Urothelium cell line (cell line): ENCODE results near the gene MEA1.
A peak's percentile ranks its signal among the peaks of the same experiment; 100 is the strongest.

Experiments used
- DNase-seq: peaks from one replicate; pipeline ENCODE4 v3.0.0; 2011; ENCODE audit warnings: low spot score, mixed read lengths
- FAIRE-seq: peaks from 2 replicates; lab custom pipeline; 2011; peaks lifted over from hg19 to GRCh38; lab: Jason Lieb, UNC

MEA1 gene

DNA sequence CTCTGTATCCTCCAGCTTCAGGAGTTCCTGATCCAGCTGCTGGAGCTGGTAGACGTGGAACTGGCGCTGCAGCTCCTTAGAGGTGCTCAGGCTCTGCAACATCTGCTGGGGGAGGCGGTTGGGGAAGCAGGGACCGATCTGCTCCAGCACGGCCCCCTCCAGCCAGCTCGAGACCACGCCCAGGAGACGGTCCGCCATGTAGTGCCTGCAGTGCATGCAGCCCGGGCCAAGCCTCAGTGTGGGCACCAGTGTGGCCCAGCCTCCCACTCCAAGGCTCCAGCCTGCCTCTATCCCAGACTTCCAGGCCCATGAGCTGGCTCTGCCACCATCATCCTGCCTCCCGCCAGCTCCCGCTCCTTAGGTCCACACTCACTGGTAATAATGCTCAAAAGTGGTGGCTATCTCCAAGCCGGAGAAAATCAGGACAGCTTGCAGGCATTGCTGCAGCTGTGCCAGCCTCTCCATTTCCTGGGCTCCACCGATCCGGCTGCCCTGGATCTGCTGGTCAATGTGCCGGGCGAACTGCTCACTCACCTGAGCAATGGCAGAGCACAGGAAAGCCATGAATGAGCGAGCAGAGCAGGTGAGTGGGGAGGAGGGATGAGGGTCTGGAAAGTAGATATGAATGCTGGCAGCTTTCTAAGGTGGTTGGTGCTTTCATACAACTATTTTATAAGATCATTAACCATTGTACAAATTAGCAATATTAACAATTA is 27.0 kb upstream of the MEA1 start:
- DNase-seq (no peak), FAIRE-seq (no peak)

DNA sequence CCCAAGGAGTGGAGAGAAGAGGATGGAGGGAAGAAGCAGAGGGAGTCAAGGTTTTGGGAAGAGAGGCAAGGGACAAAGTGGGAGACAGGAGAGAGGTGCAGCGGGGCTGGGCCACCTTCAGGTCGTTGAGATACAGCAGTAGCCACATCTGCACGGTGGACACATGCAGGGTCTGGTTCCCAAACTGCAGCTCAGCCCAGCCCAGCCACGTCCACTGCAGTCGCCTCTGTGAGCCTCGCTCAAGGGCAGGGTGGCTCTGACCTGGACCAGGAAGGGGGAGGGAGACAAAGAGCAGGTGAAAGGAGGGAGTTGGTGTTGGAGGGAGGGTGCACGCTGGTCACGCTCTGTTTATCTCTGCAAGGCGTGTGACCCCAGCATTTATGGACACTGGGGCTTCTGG is 25.0 kb upstream of the MEA1 start:
- FAIRE-seq, result no peak
- DNase-seq, result no peak

DNA sequence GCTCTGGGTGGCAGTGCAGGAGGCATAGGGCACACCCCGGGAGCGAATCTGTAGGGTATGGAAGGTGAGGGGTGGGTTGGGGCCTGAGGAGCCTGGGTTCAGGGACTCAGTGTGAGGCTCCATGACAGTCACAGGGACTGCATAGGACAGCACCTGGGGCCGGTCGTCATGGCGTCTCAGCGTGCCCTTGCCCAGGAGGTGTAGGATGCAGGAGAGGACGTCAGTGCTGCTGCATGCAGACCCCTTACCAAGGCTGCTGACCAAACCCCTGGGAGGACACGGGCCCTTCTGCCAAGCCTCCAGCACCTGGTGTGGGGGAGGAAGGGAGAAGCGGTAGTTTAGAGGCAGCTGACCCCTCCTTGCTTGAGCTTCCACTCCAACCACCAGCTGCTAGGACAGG is 24.0 kb upstream of the MEA1 start:
- no peak for DNase-seq
- no peak for FAIRE-seq

DNA sequence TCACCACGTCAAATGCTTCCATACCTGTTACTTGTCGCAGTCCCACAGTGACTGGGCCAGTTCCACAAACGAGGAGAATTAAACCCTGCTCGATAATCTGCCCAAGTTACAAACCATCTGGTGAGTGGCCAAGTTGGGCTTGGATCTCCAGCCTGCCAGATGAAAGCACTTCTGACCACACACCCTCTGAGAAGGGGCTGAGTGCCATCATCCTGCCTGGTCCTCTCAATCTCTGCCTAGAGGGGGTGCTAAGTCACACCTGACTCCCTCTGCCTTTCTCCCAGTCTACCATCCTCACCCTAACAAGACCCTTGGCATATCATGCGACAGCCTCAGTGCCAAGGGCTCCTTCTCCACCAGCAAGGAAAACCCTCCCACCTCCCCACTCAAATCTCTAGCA is 23.5 kb upstream of the MEA1 start:
- DNase-seq (no peak), FAIRE-seq (no peak)

DNA sequence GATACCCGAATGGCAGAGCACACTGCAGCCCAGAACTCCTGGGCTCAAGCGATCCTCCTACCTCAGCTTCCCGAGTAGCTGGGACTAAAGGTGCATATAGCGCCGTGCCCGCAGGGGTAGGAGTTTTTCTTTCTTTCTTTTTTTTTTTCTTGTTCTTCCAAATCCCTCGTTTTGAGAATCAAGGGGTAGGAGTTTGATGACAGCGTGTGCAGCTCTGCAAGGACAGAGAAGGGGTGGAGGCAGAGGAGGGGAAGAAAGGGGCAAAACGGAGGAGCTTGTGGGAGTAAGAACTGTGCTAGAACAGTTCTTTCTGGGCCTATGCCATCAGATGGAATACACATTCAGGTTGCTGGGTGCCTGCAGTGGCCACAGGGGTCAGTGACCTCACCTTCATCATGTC is 23.0 kb upstream of the MEA1 start:
- DNase-seq (no peak), FAIRE-seq (no peak)

DNA sequence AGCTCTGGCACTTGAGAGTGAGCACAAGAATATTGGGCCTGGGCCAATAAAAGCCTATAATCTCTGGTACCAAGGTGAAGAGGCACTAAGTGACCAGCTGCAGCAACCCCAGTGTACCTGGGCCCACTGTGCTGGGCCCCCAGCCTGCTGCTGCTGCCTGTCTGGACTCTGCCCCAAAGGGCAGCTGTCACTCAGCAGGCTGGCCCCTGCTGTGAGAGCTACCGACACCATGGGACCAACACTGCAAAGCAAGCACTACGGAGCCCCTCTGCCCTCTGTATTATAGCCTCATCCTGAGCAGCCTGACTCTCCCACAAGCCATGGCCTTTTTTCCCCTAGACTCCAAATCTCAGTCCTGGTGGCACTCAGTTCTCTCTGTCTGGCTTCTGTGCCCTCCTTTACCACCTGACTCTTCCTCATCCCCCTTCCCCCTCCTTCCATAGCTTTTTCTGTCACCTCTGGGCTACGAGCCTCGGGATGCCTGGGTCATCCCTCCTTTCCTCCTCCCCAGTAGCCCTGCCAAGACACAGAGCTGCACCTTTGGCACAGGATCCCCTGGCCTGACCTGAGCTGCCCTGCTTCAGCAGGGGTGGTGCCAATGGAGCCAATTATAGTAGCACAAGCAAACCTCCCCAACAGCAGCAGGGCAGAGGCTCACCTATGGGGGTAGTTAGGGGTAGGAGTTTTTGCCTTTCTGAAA is 21.9 kb upstream of the MEA1 start:
- FAIRE-seq, result no peak
- no peak for DNase-seq

DNA sequence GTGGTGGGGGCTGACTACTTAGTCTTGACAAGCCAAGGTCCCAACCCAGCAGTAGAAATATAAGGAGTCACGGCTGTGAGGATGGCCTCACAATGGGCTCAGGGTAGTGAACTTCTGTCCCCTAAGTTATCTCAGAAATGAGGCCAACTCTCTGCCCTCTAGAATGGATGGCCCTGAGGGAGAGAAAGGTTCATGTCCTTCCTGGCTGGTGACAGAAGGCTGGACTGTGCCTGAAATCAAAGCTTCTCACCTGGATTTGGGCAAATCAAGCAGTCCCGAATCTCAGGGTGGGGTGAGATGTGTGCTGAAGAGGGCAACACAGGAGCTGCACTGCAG is 20.4 kb upstream of the MEA1 start:
- DNase-seq (no peak), FAIRE-seq (no peak)

DNA sequence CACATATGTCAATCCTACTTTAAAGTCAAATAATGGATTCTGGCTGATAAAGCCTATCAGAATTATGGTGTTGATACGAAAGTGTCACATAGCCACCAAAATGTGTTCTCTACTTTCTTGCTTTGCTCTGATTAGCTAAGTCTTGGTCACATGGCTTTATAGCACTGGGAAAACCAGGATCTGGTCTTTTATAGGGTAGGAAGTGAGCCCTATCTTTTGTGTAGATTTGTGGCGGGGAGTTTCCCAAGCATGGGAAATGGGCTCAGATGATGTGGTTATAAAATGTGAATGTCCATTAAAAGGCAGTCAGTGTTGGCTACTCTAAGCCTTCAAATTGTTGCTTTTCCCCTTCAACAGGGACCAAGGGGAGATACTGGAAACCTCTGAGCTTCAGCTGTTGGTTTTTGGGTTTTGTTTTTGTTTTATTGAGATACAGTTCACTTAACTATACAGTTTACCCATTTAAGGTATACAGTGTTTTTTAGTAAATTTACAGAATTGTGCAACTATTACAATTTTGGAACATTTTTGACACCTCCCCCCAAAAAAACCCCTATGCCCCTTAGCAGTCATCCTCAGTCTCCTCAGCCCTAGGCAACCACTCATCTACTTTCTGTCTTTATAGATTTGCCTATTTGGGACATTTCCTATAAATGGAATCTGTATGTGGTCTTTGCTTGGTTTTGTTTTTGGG is 19.9 kb upstream of the MEA1 start:
- no peak for FAIRE-seq
- DNase-seq, result no peak

DNA sequence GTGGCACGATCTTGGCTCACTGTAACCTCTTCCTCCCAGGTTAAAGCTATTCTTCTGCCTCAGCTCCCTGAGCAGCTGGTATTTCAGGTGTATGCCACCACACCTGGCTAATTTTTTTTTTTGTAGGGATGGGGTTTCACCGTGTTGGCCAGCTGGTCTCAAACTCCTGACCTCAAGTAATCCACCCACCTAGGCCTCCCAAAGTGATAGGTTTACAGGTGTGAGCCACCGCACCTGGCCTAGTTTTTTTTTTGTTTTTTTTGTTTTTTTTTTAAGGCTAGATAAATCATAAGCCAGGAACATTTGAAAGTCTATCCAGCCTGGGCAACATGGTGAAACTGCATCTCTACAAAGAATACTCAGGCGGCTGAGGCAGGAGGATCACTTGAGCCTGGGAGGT is 18.6 kb upstream of the MEA1 start:
- no peak for DNase-seq
- no peak for FAIRE-seq

DNA sequence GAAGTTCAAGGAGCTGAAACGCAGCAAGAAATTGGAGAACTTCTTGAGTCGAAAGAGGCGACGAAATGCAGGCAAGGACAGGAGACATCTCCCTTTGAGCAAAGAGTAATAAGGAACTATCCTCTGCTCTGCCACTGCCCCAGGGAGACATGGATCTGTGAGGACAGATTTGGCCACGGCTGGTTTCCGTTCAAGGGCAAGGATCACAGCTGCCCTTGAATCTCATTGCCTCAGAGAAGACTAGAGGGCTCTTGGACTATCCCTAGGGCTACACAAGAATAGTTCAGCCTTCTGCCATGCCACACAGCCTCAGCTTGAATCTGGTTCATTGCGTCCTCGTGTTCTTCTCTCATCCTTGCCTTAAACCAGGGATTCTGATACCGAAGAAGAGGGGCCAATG is 15.4 kb upstream of the MEA1 start:
- FAIRE-seq, result no peak
- DNase-seq, result no peak

DNA sequence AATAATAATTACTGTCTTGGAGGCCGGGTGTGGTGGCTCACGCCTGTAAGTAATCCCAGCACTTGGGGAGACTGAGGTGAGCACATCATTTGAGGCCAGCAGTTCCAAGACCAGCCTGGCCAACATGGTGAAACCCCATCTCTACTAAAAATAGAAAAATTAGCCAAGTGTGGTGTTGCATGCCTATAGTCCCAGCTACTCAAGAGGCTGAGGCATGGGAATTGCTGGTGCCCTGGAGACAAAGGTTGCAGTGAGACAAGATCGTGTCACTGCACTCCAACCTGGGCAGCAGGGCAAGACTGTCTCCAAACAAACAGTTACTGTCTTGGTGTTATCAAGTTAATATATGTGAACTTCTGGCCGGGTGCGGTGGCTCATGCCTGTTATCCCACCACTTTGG is 12.6 kb upstream of the MEA1 start:
- FAIRE-seq, result no peak

DNA sequence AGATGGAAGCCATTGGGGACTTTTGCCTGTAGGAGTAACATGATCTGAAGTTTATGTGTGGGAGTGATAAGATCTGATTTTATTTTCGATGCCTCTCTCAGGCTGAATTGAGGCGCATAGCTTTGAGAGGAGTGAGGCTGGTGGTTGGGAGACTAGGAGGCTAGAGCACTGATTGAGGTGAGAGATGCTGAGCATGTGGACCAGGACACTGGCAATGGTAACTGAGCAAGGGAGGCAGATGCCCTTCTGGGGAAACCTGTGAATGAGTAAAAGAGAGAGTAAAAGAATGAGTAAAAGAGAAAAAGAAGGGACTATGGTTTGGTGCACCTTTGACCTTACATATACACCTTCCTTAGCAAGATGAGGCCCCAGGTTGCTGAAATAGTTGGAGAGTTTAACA is 10.7 kb upstream of the MEA1 start:
- no peak for DNase-seq
- FAIRE-seq, result no peak

More for the DNA sequence above, 12.6 kb upstream of the MEA1 start:
- no peak for DNase-seq

DNA sequence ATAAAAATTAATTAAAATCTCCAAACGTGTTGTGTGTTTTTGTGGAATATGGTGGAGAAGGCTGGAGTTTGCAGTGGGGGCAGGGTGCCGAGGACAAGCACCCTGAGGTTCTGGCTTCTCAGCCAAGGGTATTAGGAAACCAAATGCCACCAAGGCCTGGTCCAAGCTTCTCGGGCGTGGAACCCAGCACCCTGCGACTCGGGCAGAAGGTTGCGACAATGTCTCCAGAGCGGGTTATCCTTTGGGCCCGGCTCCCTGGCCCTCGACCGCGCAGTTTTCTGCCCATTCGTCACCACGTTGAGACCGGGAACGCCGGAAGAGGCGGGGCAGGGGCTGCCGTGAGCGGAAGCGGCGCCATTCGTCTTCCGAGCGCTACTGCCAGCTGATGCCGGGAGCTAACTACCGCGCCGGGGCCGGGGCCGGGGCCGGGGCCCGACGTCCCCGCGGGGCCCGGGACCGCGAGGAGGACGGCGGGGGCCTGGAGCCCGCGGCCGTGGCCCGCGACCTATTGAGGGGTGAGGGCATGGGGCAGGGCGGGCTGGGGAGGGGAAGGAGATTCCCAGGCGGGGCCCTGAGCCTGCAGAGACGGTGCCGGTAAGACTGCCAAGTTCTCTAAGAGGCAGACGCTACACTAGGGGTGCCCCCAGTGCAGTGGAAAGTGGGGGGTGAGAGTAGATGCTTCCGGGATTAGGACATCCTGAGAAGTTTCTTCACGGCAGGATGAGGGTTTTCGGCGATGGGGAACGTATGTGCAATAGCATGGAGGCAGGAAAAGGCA is 7.7 kb upstream of the MEA1 start, which contains the start of gene RRP36:
TSS of gene RRP36 (plus strand) at position 354 of the 778 bp plus-strand sequence. CDS start at position 386, 32 bp downstream.
- no peak for FAIRE-seq
- peak; percentile 91 for DNase-seq

DNA sequence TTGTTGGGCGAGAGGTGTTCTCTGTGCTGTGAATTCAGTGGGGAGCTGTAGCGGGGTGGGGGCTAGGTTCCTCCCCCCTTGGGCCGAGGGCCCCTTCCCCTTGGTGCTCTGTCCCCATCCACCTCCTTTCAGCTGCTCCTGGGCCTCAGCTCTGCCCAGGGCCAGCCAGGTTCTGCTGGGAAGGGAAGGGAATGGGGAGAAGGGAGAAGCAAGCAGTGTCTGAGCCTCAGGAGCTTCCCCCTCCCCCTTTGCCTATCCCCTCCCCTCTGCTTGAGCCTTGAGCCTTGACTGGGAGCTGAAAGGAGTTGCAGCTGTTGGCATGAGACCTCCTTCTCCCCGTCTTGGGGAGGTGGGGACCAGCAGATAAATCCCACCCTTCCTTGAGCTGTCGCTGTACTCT is 7.1 kb upstream of the MEA1 start:
- no peak for DNase-seq
- FAIRE-seq, result no peak

DNA sequence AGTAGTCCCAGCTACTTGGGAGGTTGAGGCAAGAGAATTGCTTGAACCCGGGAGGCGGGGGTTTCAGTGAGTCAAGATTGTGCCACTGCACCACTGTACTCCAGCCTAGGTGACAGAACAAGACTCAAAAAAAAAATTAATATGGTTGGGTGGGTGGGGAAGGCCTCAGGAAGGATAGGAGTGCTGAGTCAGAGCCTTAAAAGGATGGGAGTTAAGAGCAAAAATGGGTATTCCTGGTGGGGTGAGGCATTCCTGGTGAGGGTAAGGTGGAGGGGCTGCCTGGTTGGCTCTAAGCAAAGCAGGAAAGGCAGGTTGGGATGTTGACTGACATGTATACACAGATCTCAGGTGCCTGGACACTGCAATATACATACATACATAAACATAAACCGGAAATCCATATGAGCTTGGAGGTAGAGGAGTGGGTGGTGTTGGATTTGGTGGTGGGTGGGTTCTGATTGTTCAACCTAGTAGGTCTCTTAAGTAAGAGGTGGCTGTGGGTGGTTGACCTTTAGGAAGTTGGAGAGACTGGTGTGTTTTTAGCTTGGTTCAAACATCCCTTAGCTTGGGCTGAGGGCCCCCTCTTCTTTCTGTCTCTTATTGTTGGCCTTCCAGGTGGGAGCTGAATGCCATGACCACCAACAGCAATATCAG is 6.4 kb upstream of the MEA1 start:
- no peak for FAIRE-seq
- DNase-seq, result no peak

DNA sequence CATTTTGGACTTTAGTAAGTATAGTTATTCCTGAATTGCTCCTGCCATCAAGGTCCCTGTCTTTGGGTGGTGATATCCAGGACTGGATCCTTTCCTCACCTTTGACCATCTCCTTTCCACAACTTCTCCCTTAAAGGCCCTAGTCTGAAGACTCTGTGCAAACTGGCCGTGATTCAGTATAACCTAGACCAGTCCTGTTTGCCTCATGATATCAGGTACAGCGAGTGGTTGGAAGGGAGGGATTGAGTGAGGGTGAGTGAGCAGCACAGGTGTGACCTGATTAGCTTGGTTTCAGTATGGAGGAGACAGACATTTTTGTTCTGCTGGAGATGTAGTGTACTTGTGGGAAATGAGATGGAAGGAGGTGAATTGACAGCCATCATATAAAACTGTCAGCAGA is 5.4 kb upstream of the MEA1 start:
- FAIRE-seq (no peak), DNase-seq (no peak)

DNA sequence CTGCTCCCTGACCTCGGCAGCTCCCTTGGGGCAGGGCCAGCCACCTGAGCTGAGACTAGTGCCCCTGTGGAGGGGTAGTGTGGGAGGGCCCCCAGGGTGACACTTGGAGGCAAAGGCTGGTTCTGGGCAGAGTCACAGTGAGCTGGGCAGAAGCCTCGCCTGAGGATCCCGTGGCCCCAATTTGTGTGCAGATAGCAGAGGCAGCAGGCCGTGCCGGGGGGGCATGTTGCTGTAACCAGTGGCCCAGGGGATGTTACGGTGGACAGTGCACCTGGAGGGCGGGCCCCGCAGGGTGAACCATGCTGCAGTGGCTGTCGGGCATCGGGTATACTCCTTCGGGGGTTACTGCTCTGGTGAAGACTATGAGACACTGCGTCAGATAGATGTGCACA is 3.2 kb upstream of the MEA1 start:
- DNase-seq (no peak), FAIRE-seq (no peak)

DNA sequence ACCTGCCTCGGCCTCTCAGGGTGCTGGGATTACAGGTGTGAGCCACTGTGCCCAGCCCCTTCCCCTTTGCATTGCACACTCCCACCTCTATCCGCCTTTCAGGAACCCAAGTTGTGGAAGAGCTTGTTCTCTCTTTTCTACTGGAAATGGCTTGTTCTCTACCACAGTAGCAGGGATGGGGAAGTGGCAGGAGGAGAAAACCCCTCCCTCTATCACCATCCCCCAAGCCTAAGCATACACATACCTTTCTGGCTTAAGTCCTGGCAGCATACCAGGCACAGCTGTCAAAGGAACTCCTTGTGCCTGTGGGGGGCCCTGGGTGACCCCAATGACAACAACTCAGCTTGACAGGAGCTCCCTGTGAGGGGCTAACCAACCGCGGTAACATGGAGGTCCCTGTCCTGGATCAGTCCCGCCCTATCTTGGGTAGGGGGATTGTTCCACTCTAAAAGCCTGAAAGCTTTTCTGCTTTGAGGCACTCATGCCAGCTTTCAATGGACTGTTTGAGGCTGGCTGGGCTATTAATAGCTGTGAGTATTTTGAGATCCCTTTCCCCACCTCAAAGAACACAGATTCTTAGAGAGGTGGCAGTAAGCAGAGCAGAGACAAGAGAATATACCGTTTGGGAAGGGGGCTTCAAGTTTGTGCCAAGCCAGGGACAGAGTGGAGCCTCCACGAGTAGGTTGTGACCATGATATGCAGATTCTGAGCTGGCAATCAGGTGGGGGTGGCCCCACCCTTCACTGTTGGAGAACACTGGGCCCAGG is 2.6 kb upstream of the MEA1 start:
- no peak for DNase-seq
- no peak for FAIRE-seq

DNA sequence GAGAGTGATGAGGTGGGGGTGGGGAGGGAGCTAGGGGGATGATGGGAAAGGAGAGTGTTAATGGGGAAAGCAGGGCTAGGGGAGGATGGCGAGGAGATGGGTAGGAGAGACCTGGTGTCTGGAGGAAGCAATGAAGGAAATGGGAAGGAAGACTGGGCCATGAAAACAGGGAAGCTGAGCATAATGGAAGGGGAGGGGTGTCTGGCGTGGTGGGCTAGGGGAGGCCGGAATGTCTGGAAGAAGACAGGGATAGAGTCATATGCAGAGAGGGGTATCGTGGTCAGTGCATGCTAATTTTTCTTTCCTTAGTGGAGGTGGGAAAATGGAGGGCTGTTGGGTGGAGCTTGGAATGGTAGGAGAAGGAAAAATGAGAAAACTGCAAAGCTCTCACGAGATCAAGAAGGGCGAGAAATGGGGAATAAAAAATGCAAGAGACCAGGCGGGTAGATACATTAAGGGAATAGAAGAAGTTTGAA is 726 bp upstream of the MEA1 start:
- FAIRE-seq, result no peak
- no peak for DNase-seq
